Neural crest cell (in vitro differentiated cells): Measurements from ENCODE around the gene PRPF19. TPM values are rescaled to one million over a fixed set of nuclear protein-coding genes. Genes with fewer than 3 reads are reported as not detected.

Experiments
- DNase-seq: peaks from one replicate; pipeline ENCODE4 v3.0.0; 2021; ENCODE audit warnings: low read depth, mixed read lengths, low spot score
- H3K27ac Mint-ChIP-seq: one replicate; pipeline ENCODE4 v1.8.0; 2021; ENCODE audit warnings: mild to moderate bottlenecking, mixed read lengths; ENCODE audit not compliant: unreplicated experiment
- H3K27me3 Mint-ChIP-seq: 2 replicates; pipeline ENCODE4 v1.8.0; 2021; ENCODE audit warnings: low read depth, mild to moderate bottlenecking, mixed read lengths
- H3K36me3 Mint-ChIP-seq: 2 replicates; pipeline ENCODE4 v1.8.0; 2021; ENCODE audit warnings: low read depth, mild to moderate bottlenecking, mixed read lengths
- H3K4me1 Mint-ChIP-seq: 2 replicates; pipeline ENCODE4 v1.8.0; 2021; ENCODE audit warnings: mixed read lengths
- H3K4me3 Mint-ChIP-seq: one replicate; pipeline ENCODE4 v1.8.0; 2021; ENCODE audit warnings: mild to moderate bottlenecking, mixed read lengths
- H3K9me3 Mint-ChIP-seq: 2 replicates; pipeline ENCODE4 v1.8.0; 2021; ENCODE audit warnings: mixed read lengths
- CTCF ChIP-seq: fragments of 200-600 bp; sonication (generic); conservative IDR thresholded peaks from 2 replicates; pipeline ENCODE4 v1.5.0; 2021; ENCODE audit warnings: antibody characterized with exemption, mild to moderate bottlenecking
- total RNA-seq: library from RNA; stranded (reverse); gene quantifications from 2 replicates; pipeline ENCODE4 v1.2.1, GENCODE V29; 2021

Gene PRPF19
- total RNA-seq, 1 donor from 2014 or later: 183 TPM

GRCh38 chr11:60942219-60942618 is 35.8 kb upstream of the PRPF19 start:
- no peak for DNase-seq
- peak overlapping the region; percentile 12 for H3K27ac Mint-ChIP-seq
- no peaks in the 10 kb centered on the region for H3K9me3 Mint-ChIP-seq
- no peak for TF ChIP-seq CTCF
- no peaks in the 10 kb centered on the region for H3K36me3 Mint-ChIP-seq
- H3K4me1 Mint-ChIP-seq: peaks cover 45% of the 10 kb centered on the region
- peak overlapping the region; percentile 41 for H3K4me3 Mint-ChIP-seq
- peaks cover 5% of the 10 kb centered on the region for H3K27me3 Mint-ChIP-seq

- no peaks in the 10 kb centered on the region for H3K36me3 Mint-ChIP-seq
- H3K27me3 Mint-ChIP-seq: peaks cover 5% of the 10 kb centered on the region
- H3K9me3 Mint-ChIP-seq: no peaks in the 10 kb centered on the region
- peak overlapping the region; percentile 45 for H3K27ac Mint-ChIP-seq
- peak overlapping the region; percentile 61 for H3K4me3 Mint-ChIP-seq
- no peak for TF ChIP-seq CTCF
- DNase-seq: no peak
- peaks cover 39% of the 10 kb centered on the region for H3K4me1 Mint-ChIP-seq
Observed at GRCh38 chr11:60941371-60942119, 35.2 kb upstream of the PRPF19 start.

- Mint-ChIP-seq H3K4me3 (no peak overlapping the region), H3K4me1 (peaks cover 27% of the 10 kb centered on the region), H3K36me3 (no peaks in the 10 kb centered on the region), H3K9me3 (no peaks in the 10 kb centered on the region), H3K27ac (no peak overlapping the region), H3K27me3 (peaks cover 5% of the 10 kb centered on the region)
- TF ChIP-seq CTCF: no peak
- no peak for DNase-seq
Observed at GRCh38 chr11:60939855-60940254, 33.5 kb upstream of the PRPF19 start.

- H3K9me3 Mint-ChIP-seq: no peaks in the 10 kb centered on the region
- peaks cover 22% of the 10 kb centered on the region for H3K4me1 Mint-ChIP-seq
- peaks cover 5% of the 10 kb centered on the region for H3K27me3 Mint-ChIP-seq
- H3K36me3 Mint-ChIP-seq: no peaks in the 10 kb centered on the region
- H3K27ac Mint-ChIP-seq: no peak overlapping the region
- TF ChIP-seq CTCF: no peak
- H3K4me3 Mint-ChIP-seq: peak overlapping the region; percentile 19
- DNase-seq: no peak
Observed at GRCh38 chr11:60939301-60939700, 32.9 kb upstream of the PRPF19 start.

GRCh38 chr11:60938500-60938899 is 32.1 kb upstream of the PRPF19 start:
- peaks cover 19% of the 10 kb centered on the region for H3K4me1 Mint-ChIP-seq
- no peaks in the 10 kb centered on the region for H3K36me3 Mint-ChIP-seq
- H3K9me3 Mint-ChIP-seq: no peaks in the 10 kb centered on the region
- TF ChIP-seq CTCF: no peak
- H3K27me3 Mint-ChIP-seq: peaks cover 5% of the 10 kb centered on the region
- DNase-seq: no peak
- H3K4me3 Mint-ChIP-seq: peak overlapping the region; percentile 1
- H3K27ac Mint-ChIP-seq: peak overlapping the region; percentile 65
